Heart left ventricle (tissue), 16 donors: Measurements from ENCODE around the gene ACTA1. TPM values are rescaled to one million over a fixed set of nuclear protein-coding genes. Genes with fewer than 3 reads are reported as not detected.

Source experiments
- ATAC-seq, 4 donors: fragments of 200-7000 bp; cut with Tn5 transposase; one replicate each; pipeline ENCODE4 v1.9.1; 2020 to 2022; ENCODE audit warnings: moderate library complexity in 4 of 4, mild to moderate bottlenecking in 3 of 4, moderate number of reproducible peaks in 1 of 4
- DNase-seq, 5 donors: peaks; one replicate each; pipeline ENCODE4 v3.0.0-alpha.2; 2020
- H3K27ac ChIP-seq, 12 donors: fragments of 200-600 bp; sonication (generic) in 4 of 12; one replicate each; pipeline versions ENCODE4 v1.5.0 to v1.8.0; 2016 to 2022; ENCODE audit warnings: mild to moderate bottlenecking in 2 of 12
- H3K27me3 ChIP-seq, 9 donors: fragments of 200-600 bp; sonication (generic) in 2 of 9; one replicate each; pipeline versions ENCODE4 v1.5.1 to v1.8.0; 2016 to 2022; ENCODE audit warnings: mild to moderate bottlenecking in 3 of 9
- H3K36me3 ChIP-seq, 9 donors: fragments of 200-600 bp; sonication (generic) in 2 of 9; one replicate each; pipeline versions ENCODE4 v1.5.0 to v1.8.0; 2018 to 2022; ENCODE audit warnings: mild to moderate bottlenecking in 2 of 9
- H3K4me1 ChIP-seq, 12 donors: fragments of 200-600 bp; sonication (generic) in 4 of 12; one replicate each; pipeline versions ENCODE4 v1.5.0 to v1.8.0; 2016 to 2022; ENCODE audit warnings: mild to moderate bottlenecking in 3 of 12
- H3K4me3 ChIP-seq, 12 donors: fragments of 200-600 bp; sonication (generic) in 4 of 12; one replicate each; pipeline versions ENCODE4 v1.5.0 to v1.8.0; 2017 to 2022; ENCODE audit warnings: mild to moderate bottlenecking in 9 of 12, moderate library complexity in 4 of 12
- H3K9me3 ChIP-seq, 12 donors: fragments of 200-600 bp; sonication (generic) in 4 of 12; one replicate each; pipeline versions ENCODE4 v1.5.0 to v1.8.0; 2016 to 2022; ENCODE audit warnings: mild to moderate bottlenecking in 1 of 12
- CTCF ChIP-seq, 12 donors: fragments of 200-600 bp; sonication (generic) in 4 of 12; IDR thresholded peaks; one replicate each; pipeline versions ENCODE4 v1.5.0 to v1.8.0; 2018 to 2022; ENCODE audit warnings: antibody characterized with exemption in 12 of 12, mild to moderate bottlenecking in 5 of 12
- POLR2A ChIP-seq, 2 donors: fragments of 450-650 bp; IDR thresholded peaks; one replicate each; pipeline ENCODE4 v1.6.1; 2017; ENCODE audit warnings: antibody characterized with exemption in 2 of 2, mild to moderate bottlenecking in 2 of 2, moderate library complexity in 2 of 2
- WGBS, 4 donors: extraction: QIAGEN DNeasy Blood & Tissue Kit in 2 of 4; methylation state at CpG; one replicate each; pipeline versions ENCODE4 v1.1.5 to v1.1.7; 2013 to 2018; 5-methylcytosine and 5-hydroxymethylcytosine counted together
- intact Hi-C, 10 donors: fragments of 100-400 bp; cut with DNase I; formaldehyde crosslinking; loops; one replicate each; pipeline versions ENCODE4 v1.11.1 to v1.14.2; 2022
- polyA plus RNA-seq, 2 donors: library from polyadenylated mRNA; stranded (reverse); fragments of 200-250 nt; gene quantifications; one replicate each; pipeline ENCODE4 v1.2.3, GENCODE V29; 2013
- total RNA-seq, 9 donors: library from RNA; depleted of rRNA in 2 of 9; stranded (reverse); fragments of >200 nt in 2 of 9; fragmentation: NEBNext Ultra II Directional in 3 of 9; extraction: Animal tissue kit (Norgen Biotek cat#: 25700) in 3 of 9; gene quantifications; one replicate each; pipeline versions ENCODE4 v1.1.0 to v1.2.4, GENCODE V29; 2016 to 2023
- donor health status: ischemic (EF 13 %, LVEDD 7.1; RV severe dilation, severe dysfunction).
- donor health status: healthy with polysubstance abuse.
- donor health status: DM: no; HTN: yes; CAD: no.
- donor health status: DM: no; HTN: no; CAD: no.
- donor health status: ischemic (EF 25% LVEDD 6.9; RV normal size, moderate dysfunction).
- donor health status: ischemic (EF 25% LVEDD 5.7; RV mildly dilated, moderate dysfunction).
- donor health status: healthy.
- donor health status: DM: yes; HTN: yes; CAD: no.
- donor health status: ischemic (EF 35%, LVEDD 5.7; RV mildly dilated, moderate dysfunction).
- donor health status: nonischemic (EF 11% LVEDD 7.7; RV severe dilation, severe dysfunction).
- donor health status: DM: yes; HTN: yes; CAD: no.
- donor health status: PGD.
- donor health status: ischemic (EF 29% LVEDD 5.4; RV normal size, mild dysfunction).
- donor health status: nonischemic (EF 23%, LVEDD 6.1; RV moderate dilation, normal function).

ACTA1 gene
- total and polyA plus RNA-seq, 11 donors, result 1,926 to 30,941 (median 8,475) TPM

GRCh38 chr1:229454056-229454455 lies 20.2 kb upstream of the ACTA1 start:
- Histone ChIP-seq H3K27me3 (no peaks in the 10 kb centered on the region), H3K36me3 (peaks cover 0 to 96% (median 88%) of the 10 kb centered on the region in 9 donors), H3K27ac (no peak overlapping the region), H3K4me1 (peaks cover 0 to 2% (median 0%) of the 10 kb centered on the region in 12 donors), H3K9me3 (no peaks in the 10 kb centered on the region), H3K4me3 (no peak overlapping the region)
- ATAC-seq, result no peak
- 89 to 95% (median 93%) methylated on average over 4 of the region's 4 CpGs for WGBS, 4 donors
- TF ChIP-seq CTCF (IDR thresholded peaks at IDR 0.05), result no peak
- no peak for TF ChIP-seq POLR2A (IDR thresholded peaks at IDR 0.05)
- intact Hi-C loops, result no loop called here
- DNase-seq, result no peak

GRCh38 chr1:229452956-229453801 lies 19.3 kb upstream of the ACTA1 start:
- 79 to 83% (median 82%) methylated on average over 5 of the region's 5 CpGs for WGBS, 4 donors
- ATAC-seq (no peak), DNase-seq (no peak)
- H3K4me3 ChIP-seq, result no peak overlapping the region
- H3K27ac ChIP-seq, result no peak overlapping the region
- H3K27me3 ChIP-seq, result no peaks in the 10 kb centered on the region
- no peaks in the 10 kb centered on the region for H3K9me3 ChIP-seq
- peaks cover 0 to 95% (median 88%) of the 10 kb centered on the region in 9 donors for H3K36me3 ChIP-seq
- TF ChIP-seq POLR2A (IDR thresholded peaks at IDR 0.05) (no peak), CTCF (IDR thresholded peaks at IDR 0.05) (peak in 11 of 12 donors; percentile 17 to 56 (median 37))
- intact Hi-C loops, result no loop called here
- H3K4me1 ChIP-seq, result peaks cover 0 to 10% (median 0%) of the 10 kb centered on the region in 12 donors

- Histone ChIP-seq H3K27me3 (no peaks in the 10 kb centered on the region), H3K4me3 (no peak overlapping the region), H3K4me1 (peaks cover 0 to 18% (median 0%) of the 10 kb centered on the region in 12 donors), H3K9me3 (no peaks in the 10 kb centered on the region), H3K36me3 (peaks cover 0 to 95% (median 84%) of the 10 kb centered on the region in 9 donors), H3K27ac (peak overlapping the region in 1 of 12 donors; percentile 28)
- intact Hi-C loops, result no loop called here
- 45 to 64% (median 51%) methylated on average over 2 of the region's 2 CpGs for WGBS, 4 donors
- TF ChIP-seq POLR2A (IDR thresholded peaks at IDR 0.05) (no peak), CTCF (IDR thresholded peaks at IDR 0.05) (no peak)
- no peak for DNase-seq
- peak in 3 of 4 donors; percentile 20 to 63 (median 23) for ATAC-seq
Measured at GRCh38 chr1:229448845-229449244, 15.0 kb upstream of the ACTA1 start.

DNA sequence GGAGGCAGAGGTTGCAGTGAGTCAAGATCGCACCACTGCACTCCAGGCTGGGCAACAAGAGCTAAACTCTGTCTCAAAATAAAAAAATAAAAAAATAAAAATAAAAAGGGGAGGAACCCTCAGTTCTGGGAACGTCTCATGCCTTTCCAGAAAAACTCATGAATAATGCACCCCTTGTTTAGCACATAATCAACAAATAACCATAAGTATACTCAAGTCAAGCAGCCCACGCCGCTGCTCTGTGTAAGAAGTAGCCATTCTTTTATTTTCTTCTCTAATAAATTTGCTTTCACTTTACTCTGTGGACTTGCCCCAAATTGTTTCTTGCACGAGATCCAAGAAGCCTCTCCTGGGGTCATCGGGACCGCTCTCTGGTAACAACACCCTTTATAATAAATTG lies 14.5 kb upstream of the ACTA1 start:
- peaks cover 0 to 95% (median 87%) of the 10 kb centered on the region in 9 donors for H3K36me3 ChIP-seq
- no peaks in the 10 kb centered on the region for H3K9me3 ChIP-seq
- peaks cover 0 to 18% (median 0%) of the 10 kb centered on the region in 12 donors for H3K4me1 ChIP-seq
- TF ChIP-seq POLR2A (IDR thresholded peaks at IDR 0.05) (no peak), CTCF (IDR thresholded peaks at IDR 0.05) (no peak)
- H3K27ac ChIP-seq, result peak overlapping the region in 1 of 12 donors; percentile 28
- H3K27me3 ChIP-seq, result no peaks in the 10 kb centered on the region
- DNase-seq, result no peak
- ATAC-seq, result no peak
- no peak overlapping the region for H3K4me3 ChIP-seq
- WGBS, 4 donors, result 86 to 94% (median 91%) methylated on average over 7 of the region's 7 CpGs
- intact Hi-C loops, result no loop called here
